K562 (cell line): ENCODE data around the gene CDCP1. TPM values are rescaled to one million over a fixed set of nuclear protein-coding genes. Genes with fewer than 3 reads are reported as not detected.

ENCODE experiments used
- ATAC-seq: fragments of 200-7000 bp; cut with Tn5 transposase; 3 replicates; pipeline ENCODE4 v1.9.1; 2020; ENCODE audit warnings: moderate library complexity
- BruUV-seq: library from RNA; stranded (reverse); fragments of 400-500 nt; replicated peaks from 2 replicates; lab custom pipeline; 2021; lab: Mats Ljungman, UMichigan
- CTCF ChIA-PET: fragments of 300-600 bp; formaldehyde crosslinking; extraction: SDS; loops from one replicate; lab custom pipeline; 2021; ENCODE audit warnings: low intra/inter-chr PET ratio; lab: Yijun Ruan, JAX
- POLR2A ChIA-PET: fragments of 300-600, 350-650 bp; sonication (Branson Sonifier 250); formaldehyde crosslinking; extraction: SDS; loops from one replicate; lab custom pipeline; 2021; ENCODE audit warnings: antibody characterized with exemption, inconsistent platforms; lab: Yijun Ruan, JAX
- DNase-seq, 4 experiments: peaks; one replicate each; pipeline versions ENCODE4 v3.0.0 to v3.0.0-alpha.2; 2011 to 2018; ENCODE audit warnings: low spot score in 3 of 4, mixed read lengths in 3 of 4; ENCODE audit errors: extremely low read depth in 1 of 4
- FAIRE-seq: peaks from 2 replicates; lab custom pipeline; 2011; peaks lifted over from hg19 to GRCh38; lab: Jason Lieb, UNC
- H2AFZ ChIP-seq: 2 replicates; pipeline ENCODE4 v1.6.0; 2011; ENCODE audit warnings: low read depth, low read length, control low read depth, inconsistent platforms
- H3K27ac ChIP-seq: fragments of 200-600 bp; 3 replicates; pipeline ENCODE4 v1.8.0; 2011; ENCODE audit warnings: low read depth, mild to moderate bottlenecking, control low read depth, inconsistent platforms, low read length, moderate library complexity, mixed read lengths; ENCODE audit errors: extremely low read depth
- H3K27me3 ChIP-seq, 2 experiments: fragments of 300-600 bp in 1 of 2; 2 replicates in 1 of 2; 3 replicates in 1 of 2; pipeline versions ENCODE4 v1.6.0 to v1.8.0; 2011; ENCODE audit warnings: inconsistent platforms in 2 of 2, low read length in 2 of 2, mild to moderate bottlenecking in 1 of 2, mixed read lengths in 1 of 2, moderate library complexity in 1 of 2; ENCODE audit not compliant: control insufficient read depth in 2 of 2, insufficient read depth in 2 of 2
- H3K36me3 ChIP-seq: fragments of 300-600 bp; 3 replicates; pipeline ENCODE4 v1.8.0; 2011; ENCODE audit warnings: mild to moderate bottlenecking, low read length, inconsistent platforms; ENCODE audit not compliant: control insufficient read depth, insufficient read depth
- H3K4me1 ChIP-seq, 2 experiments: fragments of 200-600 bp in 1 of 2; replicated peaks in 1 of 2; 2 replicates in 1 of 2; 3 replicates in 1 of 2; pipeline versions ENCODE4 v1.5.1 to v1.8.0; 2011; ENCODE audit warnings: inconsistent platforms in 2 of 2, low read length in 2 of 2, mild to moderate bottlenecking in 1 of 2, mixed read lengths in 1 of 2, moderate library complexity in 1 of 2; ENCODE audit not compliant: control insufficient read depth in 2 of 2, insufficient read depth in 2 of 2
- H3K4me2 ChIP-seq: 2 replicates; pipeline ENCODE4 v1.6.1; 2011; ENCODE audit warnings: low read length, control low read depth, inconsistent platforms, mixed read lengths; ENCODE audit not compliant: insufficient read depth
- H3K4me3 ChIP-seq: fragments of 200-600 bp; sonication (generic), shearing (Covaris generic); 2 replicates; pipeline ENCODE4 v1.5.1; 2016; ENCODE audit warnings: control low read depth, inconsistent platforms
- H3K79me2 ChIP-seq: fragments of 200-600 bp; 3 replicates; pipeline ENCODE4 v1.8.0; 2011; ENCODE audit warnings: low read length, inconsistent platforms; ENCODE audit not compliant: control insufficient read depth, insufficient read depth
- H3K9ac ChIP-seq, 2 experiments: 2 replicates each; pipeline versions ENCODE4 v1.6.0 to v1.6.1; 2011; ENCODE audit warnings: low read depth in 2 of 2, low read length in 2 of 2, control low read depth in 1 of 2, inconsistent platforms in 1 of 2, mild to moderate bottlenecking in 1 of 2, mixed read lengths in 1 of 2; ENCODE audit not compliant: insufficient read depth in 1 of 2
- H3K9me1 ChIP-seq: one replicate; pipeline ENCODE4 v1.6.0; 2011; ENCODE audit warnings: inconsistent platforms, mild to moderate bottlenecking, low read length, moderate library complexity; ENCODE audit not compliant: control insufficient read depth, insufficient read depth
- H3K9me3 ChIP-seq: replicated peaks from 2 replicates; pipeline ENCODE4 v1.5.1; 2011; ENCODE audit warnings: low read depth, low read length, inconsistent platforms; ENCODE audit not compliant: control insufficient read depth, insufficient read depth
- H4K20me1 ChIP-seq: replicated peaks from 2 replicates; pipeline ENCODE4 v1.6.1; 2011; ENCODE audit warnings: low read length, inconsistent platforms, mixed read lengths; ENCODE audit not compliant: control insufficient read depth, insufficient read depth
- BCL6 ChIP-seq: fragments of 250-450 bp; sonication (Bioruptor Pico); IDR thresholded peaks from 2 replicates; pipeline ENCODE4 v1.4.0; 2020
- BDP1 ChIP-seq: IDR thresholded peaks from 3 replicates; pipeline ENCODE4 v1.6.1; 2011; ENCODE audit not compliant: insufficient read length, insufficient read depth
- CBFA2T3 ChIP-seq: fragments of 450-650 bp; IDR thresholded peaks from 2 replicates; pipeline ENCODE4 v1.6.1; 2017
- CHCHD3 ChIP-seq: fragments of 250-450 bp; sonication (Bioruptor Pico); IDR thresholded peaks from 2 replicates; pipeline ENCODE4 v2.1.2; 2022; ENCODE audit warnings: mild to moderate bottlenecking
- FOSL1 ChIP-seq: fragments of 200-800 bp; sonication (Bioruptor generic); conservative IDR thresholded peaks from 2 replicates; pipeline ENCODE4 v1.6.1; 2016; ENCODE audit warnings: missing genetic modification characterization, missing compliant biosample characterization
- HES1 ChIP-seq: fragments of 450-650 bp; IDR thresholded peaks from 2 replicates; pipeline ENCODE4 v1.6.1; 2016; ENCODE audit warnings: low read depth, mild to moderate bottlenecking, moderate library complexity
- MCM5 ChIP-seq: fragments of 450-650 bp; IDR thresholded peaks from 2 replicates; pipeline ENCODE4 v1.6.1; 2016; ENCODE audit warnings: low read depth
- MTA2 ChIP-seq: fragments of 450-650 bp; IDR thresholded peaks from 2 replicates; pipeline ENCODE4 v1.6.1; 2016; ENCODE audit warnings: low read depth
- PTTG1 ChIP-seq: fragments of 450-650 bp; IDR thresholded peaks from 2 replicates; pipeline ENCODE4 v1.6.1; 2016; ENCODE audit warnings: low read depth, mild to moderate bottlenecking, missing genetic modification characterization, missing compliant biosample characterization
- RAD21 ChIP-seq, 2 experiments: fragments of 250-450 bp in 1 of 2; fragments of 450-650 bp in 1 of 2; sonication (Bioruptor Pico) in 1 of 2; formaldehyde crosslinking in 1 of 2; IDR thresholded peaks in 1 of 2; conservative IDR thresholded peaks in 1 of 2; 2 replicates each; pipeline versions ENCODE4 v1.4.0 to v1.8.0; 2020 to 2022; ENCODE audit warnings: mild to moderate bottlenecking in 2 of 2, moderate library complexity in 1 of 2
- RUNX1 ChIP-seq: sonication (generic); IDR thresholded peaks from 2 replicates; pipeline ENCODE4 v1.6.1; 2016; ENCODE audit warnings: antibody characterized with exemption, low read depth
- UBTF ChIP-seq, 2 experiments: IDR thresholded peaks; 2 replicates each; pipeline ENCODE4 v1.6.1; 2012; ENCODE audit warnings: improper control_type of control experiment in 2 of 2, low read depth in 2 of 2, low read length in 2 of 2, borderline replicate concordance in 1 of 2
- ZFP36 ChIP-seq: fragments of 150-350 bp; IDR thresholded peaks from 2 replicates; pipeline ENCODE4 v1.6.1; 2018; ENCODE audit warnings: low read length, low read depth; ENCODE audit not compliant: partially characterized antibody
- ZNF699 ChIP-seq: fragments of 250-450 bp; sonication (Bioruptor Pico); IDR thresholded peaks from 2 replicates; pipeline ENCODE4 v1.8.0; 2021; ENCODE audit warnings: mild to moderate bottlenecking, moderate library complexity; ENCODE audit not compliant: insufficient replicate concordance
- ZSCAN29 ChIP-seq: fragments of 450-650 bp; IDR thresholded peaks from 2 replicates; pipeline ENCODE4 v1.6.1; 2017
- WGBS: fragments of 100-300 bp; shearing (Covaris generic); methylation state at CpG from one replicate; pipeline ENCODE4 v1.1.6; 2016; ENCODE audit warnings: low coverage, mixed read lengths; ENCODE audit not compliant: insufficient coverage; ENCODE audit errors: missing lambda C conversion rate; 5-methylcytosine and 5-hydroxymethylcytosine counted together
- in situ Hi-C: fragments of 300-500 bp; cut with MboI; formaldehyde crosslinking; loops from 4 replicates; pipeline ENCODE4 v1.15.0; 2018; ENCODE audit warnings: inconsistent platforms, mixed read lengths
- intact Hi-C: fragments of 100-400 bp; cut with micrococcal nuclease; formaldehyde crosslinking; loops from 2 replicates; pipeline ENCODE4 v1.14.2; 2022
- polyA plus RNA-seq, 8 experiments: library from polyadenylated mRNA; depleted of rRNA in 4 of 8; stranded (reverse) in 5 of 8; unstranded in 3 of 8; fragments of >200 nt; fragmentation: Nextera tagmentation in 2 of 8; fragmentation: Illumina TruSeq in 1 of 8; extraction: Ambion mirVana in 2 of 8; extraction: Trizol in 1 of 8; gene quantifications; 2 replicates each; pipeline versions ENCODE4 v1.2.1 to v1.2.3, GENCODE V29; 2011 to 2014; ENCODE audit warnings: inconsistent platforms in 1 of 8, missing spikeins in 1 of 8
- total RNA-seq, 7 experiments: library from RNA; depleted of rRNA in 6 of 7; stranded (reverse); fragments of >200 nt in 6 of 7; fragmentation: Illumina TruSeq in 2 of 7; extraction: Trizol in 2 of 7; gene quantifications; 2 replicates each; pipeline versions ENCODE4 v1.2.1 to v1.2.3, GENCODE V29; 2011 to 2021; ENCODE audit warnings: low replicate concordance in 1 of 7

Gene CDCP1
- total and polyA plus RNA-seq, 9 of the 15 experiments (the other 6 are each of a cell fraction or from before 2014, with no cell fraction given) = 3.9 to 16.4 (median 5.2) TPM

GRCh38 chr3:45173776-45174175 lies 27.6 kb upstream of the CDCP1 start:
- WGBS = 73% methylated on average over 1 of the region's 1 CpG

DNA sequence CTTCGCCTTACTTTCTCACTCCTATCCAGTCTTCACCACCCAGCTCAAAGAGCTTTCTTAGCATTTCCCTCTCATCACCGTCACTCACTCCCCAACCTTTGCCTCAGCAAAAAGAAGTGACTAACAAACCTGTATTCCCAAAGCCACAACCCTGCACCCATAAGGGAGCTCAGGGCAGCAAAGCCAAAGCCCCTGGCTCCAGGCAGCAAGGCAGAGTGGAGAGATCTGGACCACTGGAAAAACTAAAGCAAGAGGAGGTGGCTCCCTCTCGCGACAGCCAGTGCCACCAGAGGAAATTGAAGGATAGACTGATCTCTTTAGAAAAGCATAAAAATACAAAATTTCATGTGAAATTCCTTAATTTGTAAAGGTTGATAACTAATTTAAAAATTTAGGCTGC lies 25.1 kb upstream of the CDCP1 start:
- no peak overlapping the region for H3K27ac ChIP-seq
- H3K9me1 ChIP-seq = peaks cover 4% of the 10 kb centered on the region
- DNase-seq (peak in 1 of 4 experiments; percentile 67), FAIRE-seq (peak; percentile 11), ATAC-seq (peak; percentile 56)
- peaks cover 2% of the 10 kb centered on the region for H3K9me3 ChIP-seq
- no peak overlapping the region for H3K4me3 ChIP-seq
- 44% methylated on average over 4 of the region's 4 CpGs for WGBS
- H2AFZ ChIP-seq = peak overlapping the region; percentile 67
- ChIA-PET CTCF (interaction anchor here (0.7 to 2.2 kb wide), 4 partner anchors 128 to 134 kb away, joined by 4 to 20 read pairs (median 12); no protein-coding TSS in a partner anchor), POLR2A (interaction anchor here (0.6 to 1.2 kb wide), 5 partner anchors 10 to 131 kb away, joined by 3 to 5 read pairs (median 4); no protein-coding TSS in a partner anchor)
- BruUV-seq = no TSS peak
- intact Hi-C loops (loop anchor here (1.0 to 2.0 kb wide), 4 partner anchors 35 to 131 kb away; no protein-coding TSS in a partner anchor), in situ Hi-C loops (no loop called here)
- H4K20me1 ChIP-seq = no peaks in the 10 kb centered on the region
- H3K36me3 ChIP-seq = no peaks in the 10 kb centered on the region
- peaks cover 9 to 51% of the 10 kb centered on the region in 2 experiments for H3K4me1 ChIP-seq
- peak overlapping the region in 1 of 2 experiments; percentile 29; a peak in 1 of 4 replicates for H3K9ac ChIP-seq
- H3K79me2 ChIP-seq = no peaks in the 10 kb centered on the region
- H3K4me2 ChIP-seq = no peak overlapping the region
- H3K27me3 ChIP-seq = no peaks in the 10 kb centered on the region
- no peak for TF ChIP-seq ZSCAN29
- TF ChIP-seq FOSL1 = no peak
- no peak for TF ChIP-seq PTTG1 (tag)
- TF ChIP-seq ZFP36 = no peak
- no peak for TF ChIP-seq MCM5
- TF ChIP-seq BDP1 = no peak
- TF ChIP-seq ZNF699 (CRISPR knock-in tag) = no peak
- peak; percentile 64 to 87 for TF ChIP-seq RAD21 (CRISPR knock-in tag; conservative IDR thresholded peaks at IDR 0.05 in 1 of 2, IDR thresholded peaks at IDR 0.05 in 1 of 2)
- no peak for TF ChIP-seq RUNX1
- no peak for TF ChIP-seq BCL6 (CRISPR knock-in tag)
- TF ChIP-seq HES1 = no peak
- no peak for TF ChIP-seq UBTF (IDR thresholded peaks at IDR 0.05; ENCODE audit: borderline replicate concordance in 1 of 2, low read depth in 2 of 2, low read length in 2 of 2)

More at GRCh38 chr3:45173776-45174175, 27.6 kb upstream of the CDCP1 start:
- POLR2A ChIA-PET = interaction anchor here (0.6 kb wide), 2 partner anchors 37 to 1401 kb away, joined by 3 read pairs; no protein-coding TSS in a partner anchor
- TF ChIP-seq CBFA2T3 (peak; percentile 58), MTA2 (no peak), CHCHD3 (CRISPR knock-in tag) (no peak)
- Histone ChIP-seq H3K9me3 (no peaks in the 10 kb centered on the region), H3K4me2 (no peak overlapping the region), H3K36me3 (no peaks in the 10 kb centered on the region), H2AFZ (no peak overlapping the region; the same call in 1 of the 2 replicates), H3K9me1 (peaks cover 4% of the 10 kb centered on the region), H3K79me2 (no peaks in the 10 kb centered on the region), H3K4me1 (peaks cover 0 to 27% of the 10 kb centered on the region in 2 experiments; a peak in 3 of 5 replicates), H3K9ac (peak overlapping the region in 1 of 2 experiments; percentile 43; a peak in 1 of 4 replicates), H3K27me3 (no peaks in the 10 kb centered on the region), H3K27ac (no peak overlapping the region), H3K4me3 (no peak overlapping the region), H4K20me1 (no peaks in the 10 kb centered on the region)
- ATAC-seq (no peak), FAIRE-seq (no peak), DNase-seq (no peak)
- intact Hi-C loops = no loop called here
- in situ Hi-C loops = no loop called here
- BruUV-seq = no TSS peak
- CTCF ChIA-PET = interaction anchor here (0.7 kb wide), 1 partner anchor 1428 kb away, joined by 3 read pairs; no protein-coding TSS in a partner anchor
